Heart right ventricle (tissue), 16 donors: ENCODE results near the gene FTCDNL1. TPM values are rescaled to one million over a fixed set of nuclear protein-coding genes. Genes with fewer than 3 reads are reported as not detected.

Source experiments
- ATAC-seq, 8 donors: fragments of 200-7000 bp; cut with Tn5 transposase; one replicate each; pipeline ENCODE4 v1.9.1; 2020; ENCODE audit warnings: mild to moderate bottlenecking in 8 of 8, moderate library complexity in 8 of 8, moderate number of reproducible peaks in 1 of 8
- DNase-seq, 2 donors: peaks; one replicate each; pipeline ENCODE4 v3.0.0-alpha.2; 2020
- H3K27ac ChIP-seq, 10 donors: fragments of 200-600 bp; sonication (generic) in 2 of 10; one replicate each; pipeline versions ENCODE4 v1.5.0 to v1.8.0; 2020 to 2022; ENCODE audit warnings: mild to moderate bottlenecking in 3 of 10
- H3K27me3 ChIP-seq, 7 donors: fragments of 200-600 bp; one replicate each; pipeline ENCODE4 v1.8.0; 2021 to 2022; ENCODE audit warnings: mild to moderate bottlenecking in 2 of 7
- H3K36me3 ChIP-seq, 9 donors: fragments of 200-600 bp; sonication (generic) in 1 of 9; one replicate each; pipeline versions ENCODE4 v1.5.0 to v1.8.0; 2020 to 2022; ENCODE audit warnings: mild to moderate bottlenecking in 2 of 9
- H3K4me1 ChIP-seq, 9 donors: fragments of 200-600 bp; sonication (generic) in 1 of 9; one replicate each; pipeline versions ENCODE4 v1.5.0 to v1.8.0; 2020 to 2022; ENCODE audit warnings: mild to moderate bottlenecking in 4 of 9
- H3K4me3 ChIP-seq, 10 donors: fragments of 200-600 bp; sonication (generic) in 2 of 10; one replicate each; pipeline versions ENCODE4 v1.5.0 to v1.8.0; 2020 to 2022; ENCODE audit warnings: mild to moderate bottlenecking in 7 of 10, moderate library complexity in 2 of 10
- H3K9me3 ChIP-seq, 11 donors: fragments of 200-600 bp in 10 of 11; sonication (generic) in 2 of 11; one replicate each; pipeline versions ENCODE4 v1.5.0 to v1.8.0; 2013 to 2022; ENCODE audit warnings: mild to moderate bottlenecking in 2 of 11, control low read depth in 1 of 11, moderate library complexity in 1 of 11
- WGBS, 2 donors: extraction: QIAGEN DNeasy Blood & Tissue Kit; methylation state at CpG; one replicate each; pipeline ENCODE4 v1.1.7; 2013; ENCODE audit warnings: inconsistent platforms in 1 of 2; 5-methylcytosine and 5-hydroxymethylcytosine counted together
- intact Hi-C, 10 donors: fragments of 100-400 bp; cut with DNase I; formaldehyde crosslinking; loops; one replicate each; pipeline versions ENCODE4 v1.11.1 to v1.14.2; 2022
- polyA plus RNA-seq, 2 donors: library from polyadenylated mRNA; stranded (reverse); fragments of 200-250 nt; gene quantifications; one replicate each; pipeline ENCODE4 v1.2.3, GENCODE V29; 2013
- total RNA-seq, 10 donors: library from RNA; stranded (reverse); fragmentation: NEBNext Ultra II Directional in 3 of 10; extraction: Animal tissue kit (Norgen Biotek cat#: 25700) in 3 of 10; gene quantifications; one replicate each; pipeline versions ENCODE4 v1.2.1 to v1.2.4, GENCODE V29; 2021 to 2023
- TF ChIP-seq, protein P1 (sequence below), 9 donors: fragments of 200-600 bp; sonication (generic) in 2 of 9; IDR thresholded peaks; one replicate each; pipeline versions ENCODE4 v1.5.0 to v1.8.0; 2021 to 2022; ENCODE audit warnings: antibody characterized with exemption in 9 of 9, mild to moderate bottlenecking in 5 of 9, moderate library complexity in 1 of 9
- donor health status: Arrhythmogenic right ventricular cardiomyopathy.
- donor health status: ischemic (EF 13 %, LVEDD 7.1; RV severe dilation, severe dysfunction).
- donor health status: healthy with polysubstance abuse.
- donor health status: DM: no; HTN: yes; CAD: no.
- donor health status: DM: no; HTN: no; CAD: no.
- donor health status: ischemic (EF 25% LVEDD 6.9; RV normal size, moderate dysfunction).
- donor health status: ischemic (EF 25% LVEDD 5.7; RV mildly dilated, moderate dysfunction).
- donor health status: healthy.
- donor health status: DM: yes; HTN: yes; CAD: no.
- donor health status: Ischemic cardiomyopathy.
- donor health status: ischemic (EF 35%, LVEDD 5.7; RV mildly dilated, moderate dysfunction).
- donor health status: nonischemic (EF 11% LVEDD 7.7; RV severe dilation, severe dysfunction).
- donor health status: DM: yes; HTN: yes; CAD: no.
- donor health status: PGD.
- donor health status: ischemic (EF 29% LVEDD 5.4; RV normal size, mild dysfunction).
- donor health status: nonischemic (EF 23%, LVEDD 6.1; RV moderate dilation, normal function).

The FTCDNL1 gene
- total and polyA plus RNA-seq, 12 donors, result 0.44 to 7.1 (median 4.3) TPM

DNA sequence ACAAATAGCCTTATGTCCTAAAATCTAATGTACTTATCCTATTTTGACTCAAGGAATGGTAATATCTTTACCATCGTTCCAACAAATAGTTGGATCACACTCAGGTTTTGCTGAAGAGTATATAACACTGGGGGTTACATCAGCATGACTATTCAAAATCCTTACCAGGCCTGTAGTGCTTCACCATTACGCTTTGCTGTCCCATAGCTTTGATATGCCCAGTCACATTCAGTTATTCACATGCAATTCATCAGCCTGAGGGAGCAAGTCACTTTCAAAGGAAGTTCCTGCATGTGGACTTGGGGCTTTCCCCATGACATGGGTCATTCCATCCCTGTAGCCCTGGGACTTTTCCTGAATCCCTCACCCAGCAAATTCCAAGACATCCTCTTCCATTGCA, 39.6 kb downstream of the FTCDNL1 start:
- intact Hi-C loops, result no loop called here
- H3K27me3 ChIP-seq, result no peaks in the 10 kb centered on the region
- TF ChIP-seq, protein P1, sequence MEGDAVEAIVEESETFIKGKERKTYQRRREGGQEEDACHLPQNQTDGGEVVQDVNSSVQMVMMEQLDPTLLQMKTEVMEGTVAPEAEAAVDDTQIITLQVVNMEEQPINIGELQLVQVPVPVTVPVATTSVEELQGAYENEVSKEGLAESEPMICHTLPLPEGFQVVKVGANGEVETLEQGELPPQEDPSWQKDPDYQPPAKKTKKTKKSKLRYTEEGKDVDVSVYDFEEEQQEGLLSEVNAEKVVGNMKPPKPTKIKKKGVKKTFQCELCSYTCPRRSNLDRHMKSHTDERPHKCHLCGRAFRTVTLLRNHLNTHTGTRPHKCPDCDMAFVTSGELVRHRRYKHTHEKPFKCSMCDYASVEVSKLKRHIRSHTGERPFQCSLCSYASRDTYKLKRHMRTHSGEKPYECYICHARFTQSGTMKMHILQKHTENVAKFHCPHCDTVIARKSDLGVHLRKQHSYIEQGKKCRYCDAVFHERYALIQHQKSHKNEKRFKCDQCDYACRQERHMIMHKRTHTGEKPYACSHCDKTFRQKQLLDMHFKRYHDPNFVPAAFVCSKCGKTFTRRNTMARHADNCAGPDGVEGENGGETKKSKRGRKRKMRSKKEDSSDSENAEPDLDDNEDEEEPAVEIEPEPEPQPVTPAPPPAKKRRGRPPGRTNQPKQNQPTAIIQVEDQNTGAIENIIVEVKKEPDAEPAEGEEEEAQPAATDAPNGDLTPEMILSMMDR (IDR thresholded peaks at IDR 0.05), result no peak
- ATAC-seq (no peak), DNase-seq (no peak)
- H3K4me3 ChIP-seq, result no peak overlapping the region
- peaks cover 0 to 3% (median 0%) of the 10 kb centered on the region in 9 donors for H3K4me1 ChIP-seq
- H3K27ac ChIP-seq, result no peak overlapping the region
- 83% methylated on average over 2 of the region's 2 CpGs for WGBS, 2 donors
- H3K36me3 ChIP-seq, result no peaks in the 10 kb centered on the region
- H3K9me3 ChIP-seq, result no peaks in the 10 kb centered on the region

DNA sequence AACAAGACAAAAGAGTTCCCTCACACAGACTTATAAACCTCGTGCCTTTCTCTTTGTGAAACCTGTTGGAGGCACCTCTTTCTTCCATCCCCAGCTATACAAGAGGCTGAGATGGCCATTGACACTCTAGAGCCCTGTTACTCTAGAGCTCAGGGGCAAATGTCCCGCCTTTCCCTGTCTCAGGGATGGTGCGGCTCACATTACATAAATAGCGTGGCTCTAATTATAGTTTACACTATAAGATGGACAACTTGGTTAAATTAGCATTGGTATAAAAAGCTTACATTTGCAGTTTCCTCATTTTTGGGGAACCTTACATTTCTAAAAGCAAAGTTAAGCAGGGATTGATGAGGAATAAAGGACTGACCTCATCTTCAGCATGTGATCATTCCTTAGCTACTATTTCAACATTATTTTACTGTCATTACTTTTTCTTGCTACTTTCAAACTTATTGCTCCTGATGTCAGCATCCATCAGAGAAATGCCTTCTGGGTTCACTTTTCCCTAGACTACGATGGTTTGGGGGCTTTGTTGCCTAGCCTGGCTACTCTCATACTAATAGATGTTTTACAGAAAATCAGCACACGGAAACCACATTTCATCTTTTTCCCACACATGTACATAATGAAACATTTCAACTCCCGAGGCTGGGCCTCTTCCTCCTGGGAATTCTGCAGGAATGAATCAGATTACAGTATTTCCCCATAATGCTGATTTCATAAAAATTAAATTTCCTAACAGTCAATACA, 40.4 kb downstream of the FTCDNL1 start:
- ATAC-seq, result no peak

DNA sequence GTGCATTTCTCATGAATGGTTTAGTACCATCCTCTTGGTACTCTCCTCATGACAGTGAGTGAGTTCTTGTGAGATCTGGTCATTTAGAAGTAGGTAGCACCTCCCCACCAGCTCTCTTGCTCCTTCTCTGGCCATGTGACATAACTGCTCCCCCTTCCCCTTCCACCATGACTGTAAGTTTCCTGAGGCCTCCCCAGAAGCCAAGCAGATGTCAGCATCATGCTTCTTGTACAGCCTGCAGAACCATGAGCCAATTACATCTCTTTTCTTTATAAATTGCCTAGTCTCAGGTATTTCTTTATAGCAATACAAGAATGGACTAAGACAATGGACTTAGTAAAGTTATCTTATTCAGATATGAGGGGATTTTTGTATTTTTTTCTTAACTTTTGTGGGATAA, 43.0 kb downstream of the FTCDNL1 start:
- ATAC-seq (no peak), DNase-seq (no peak)
- TF ChIP-seq, protein P1 (IDR thresholded peaks at IDR 0.05), result no peak
- H3K4me3 ChIP-seq, result no peak overlapping the region
- H3K27ac ChIP-seq, result no peak overlapping the region
- H3K36me3 ChIP-seq, result no peaks in the 10 kb centered on the region
- H3K9me3 ChIP-seq, result no peaks in the 10 kb centered on the region
- H3K27me3 ChIP-seq, result no peaks in the 10 kb centered on the region
- intact Hi-C loops, result no loop called here
- peaks cover 0 to 3% (median 0%) of the 10 kb centered on the region in 9 donors for H3K4me1 ChIP-seq

More for the DNA sequence above, 40.4 kb downstream of the FTCDNL1 start:
- Histone ChIP-seq H3K4me1 (peaks cover 0 to 3% (median 0%) of the 10 kb centered on the region in 9 donors), H3K36me3 (no peaks in the 10 kb centered on the region), H3K27ac (no peak overlapping the region), H3K4me3 (no peak overlapping the region), H3K9me3 (no peaks in the 10 kb centered on the region), H3K27me3 (no peaks in the 10 kb centered on the region)
- TF ChIP-seq, protein P1 (IDR thresholded peaks at IDR 0.05), result no peak
- intact Hi-C loops, result no loop called here
- WGBS, 2 donors, result 68 to 73% methylated on average over 7 of the region's 7 CpGs
- no peak for DNase-seq

DNA sequence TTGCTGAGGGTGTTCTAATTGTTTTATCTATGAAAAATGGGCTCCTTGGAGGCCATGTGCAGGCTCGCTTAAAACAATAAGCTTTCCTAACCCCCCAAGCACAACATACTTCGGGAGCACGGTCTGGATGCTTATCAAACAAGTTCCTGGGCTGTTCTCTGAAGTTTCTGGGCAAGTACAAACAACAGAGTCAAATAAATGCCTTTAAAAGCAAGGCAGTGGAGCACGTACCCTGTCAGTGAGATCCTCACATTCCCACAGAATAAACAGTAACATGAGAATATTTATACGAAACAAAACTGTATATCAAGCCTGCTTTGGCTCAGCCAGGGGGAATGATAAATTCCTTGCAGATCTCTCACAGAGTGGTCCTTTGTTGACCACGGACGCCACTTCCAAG, 44.8 kb downstream of the FTCDNL1 start:
- no peak for DNase-seq
- TF ChIP-seq, protein P1 (IDR thresholded peaks at IDR 0.05), result no peak
- no peaks in the 10 kb centered on the region for H3K27me3 ChIP-seq
- H3K4me3 ChIP-seq, result no peak overlapping the region
- no peaks in the 10 kb centered on the region for H3K36me3 ChIP-seq
- H3K27ac ChIP-seq, result no peak overlapping the region
- H3K4me1 ChIP-seq, result peaks cover 0 to 1% (median 0%) of the 10 kb centered on the region in 9 donors
- WGBS, 2 donors, result 49 to 59% methylated on average over 7 of the region's 7 CpGs
- no peak for ATAC-seq
- no peaks in the 10 kb centered on the region for H3K9me3 ChIP-seq
- intact Hi-C loops, result no loop called here
